GM19397 (cell line): ENCODE measurements around the gene OAS3.
"Not testable (repeated sequence)": the region's sequence is repeated elsewhere in the genome, so short reads cannot be mapped to it uniquely, and the experiment has no call there.

Experiments
- ATAC-seq: cut with Tn5 transposase; IDR thresholded peaks from one replicate; pipeline ENCODE4 v1.9.1; 2021; ENCODE audit warnings: mild to moderate bottlenecking, moderate library complexity; ENCODE audit not compliant: unreplicated experiment

OAS3 gene

GRCh38 chr12:112950701-112951100 lies 12.4 kb downstream of the OAS3 start:
- ATAC-seq, result no peak

GRCh38 chr12:112957125-112957524 lies 18.9 kb downstream of the OAS3 start:
- not testable (repeated sequence) for ATAC-seq

- ATAC-seq, result no peak
Measured at GRCh38 chr12:112961074-112961473, 22.8 kb downstream of the OAS3 start.

- ATAC-seq, result no peak
Measured at GRCh38 chr12:112961536-112961935, 23.3 kb downstream of the OAS3 start.

GRCh38 chr12:112962561-112962960 lies 24.3 kb downstream of the OAS3 start:
- no peak for ATAC-seq

- no peak for ATAC-seq
Measured at GRCh38 chr12:112963227-112963861, 25.1 kb downstream of the OAS3 start.

GRCh38 chr12:112964067-112964670 lies 25.9 kb downstream of the OAS3 start:
- ATAC-seq, result no peak

- no peak for ATAC-seq
Measured at GRCh38 chr12:112964915-112965314, 26.6 kb downstream of the OAS3 start.

GRCh38 chr12:112965643-112966042 lies 27.4 kb downstream of the OAS3 start:
- no peak for ATAC-seq

GRCh38 chr12:112967306-112967705 lies 29.0 kb downstream of the OAS3 start:
- no peak for ATAC-seq

- no peak for ATAC-seq
Measured at GRCh38 chr12:112967858-112968257, 29.6 kb downstream of the OAS3 start.

GRCh38 chr12:112969547-112970306 lies 31.5 kb downstream of the OAS3 start:
- ATAC-seq, result no peak

- no peak for ATAC-seq
Measured at GRCh38 chr12:112970391-112970790, 32.1 kb downstream of the OAS3 start.

- ATAC-seq, result no peak
Measured at GRCh38 chr12:112971248-112971647, 33.0 kb downstream of the OAS3 start.

GRCh38 chr12:112973011-112973735 lies 34.9 kb downstream of the OAS3 start:
- no peak for ATAC-seq

GRCh38 chr12:112973818-112974231 lies 35.6 kb downstream of the OAS3 start:
- ATAC-seq, result no peak

GRCh38 chr12:112974904-112975303 lies 36.6 kb downstream of the OAS3 start:
- no peak for ATAC-seq

- no peak for ATAC-seq
Measured at GRCh38 chr12:112977139-112977538, 38.9 kb downstream of the OAS3 start.

- ATAC-seq, result no peak
Measured at GRCh38 chr12:112977641-112978040, 39.4 kb downstream of the OAS3 start.

GRCh38 chr12:112978163-112979040 lies 40.1 kb downstream of the OAS3 start, which contains the start of gene OAS2:
Gene OAS2 (plus strand): TSS chr12:112978519. CDS start chr12:112978609, 90 bp downstream.
- peak; percentile 77 for ATAC-seq
